DMS114 treated with DMSO at 0.1 percent for 48 hours (cell line): ENCODE data around the gene CBL.

Experiments used
- DNase-seq: peaks from one replicate; lab custom pipeline; 2025; ENCODE audit not compliant: unreplicated experiment; lab: John Stamatoyannopoulos, UW

CBL gene

DNA sequence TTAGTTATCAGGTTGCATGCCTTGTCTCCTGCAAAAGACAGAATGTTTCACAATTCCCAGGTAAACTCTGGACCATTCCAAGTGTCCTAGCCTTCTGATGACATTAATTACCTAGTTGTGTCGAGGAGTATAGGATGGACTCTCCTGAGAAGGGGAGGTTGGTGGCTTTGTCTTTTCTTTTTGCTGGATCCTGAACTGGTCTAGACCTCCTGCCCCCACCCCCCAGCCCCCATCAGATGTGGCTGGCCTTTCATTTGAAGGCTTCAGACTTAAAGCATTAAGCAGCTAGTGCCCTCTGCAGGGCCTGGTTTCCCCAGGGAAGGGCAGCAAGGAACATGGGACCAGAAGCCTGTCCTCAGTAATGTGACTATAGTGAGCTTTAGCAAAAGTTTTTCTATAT, 101.1 kb downstream of the CBL start:
- no peak for DNase-seq

- DNase-seq: no peak
These were observed 101.8 kb downstream of the CBL start for GRCh38 chr11:119307974-119308373.

GRCh38 chr11:119309411-119309810, 103.3 kb downstream of the CBL start:
- DNase-seq: no peak

- no peak for DNase-seq
These were observed 104.0 kb downstream of the CBL start for GRCh38 chr11:119309953-119310681.

GRCh38 chr11:119310682-119311052, 104.5 kb downstream of the CBL start:
- DNase-seq: no peak

GRCh38 chr11:119314726-119315125, 108.6 kb downstream of the CBL start:
- no peak for DNase-seq

- no peak for DNase-seq
These were observed 109.2 kb downstream of the CBL start for GRCh38 chr11:119315131-119316015.

DNA sequence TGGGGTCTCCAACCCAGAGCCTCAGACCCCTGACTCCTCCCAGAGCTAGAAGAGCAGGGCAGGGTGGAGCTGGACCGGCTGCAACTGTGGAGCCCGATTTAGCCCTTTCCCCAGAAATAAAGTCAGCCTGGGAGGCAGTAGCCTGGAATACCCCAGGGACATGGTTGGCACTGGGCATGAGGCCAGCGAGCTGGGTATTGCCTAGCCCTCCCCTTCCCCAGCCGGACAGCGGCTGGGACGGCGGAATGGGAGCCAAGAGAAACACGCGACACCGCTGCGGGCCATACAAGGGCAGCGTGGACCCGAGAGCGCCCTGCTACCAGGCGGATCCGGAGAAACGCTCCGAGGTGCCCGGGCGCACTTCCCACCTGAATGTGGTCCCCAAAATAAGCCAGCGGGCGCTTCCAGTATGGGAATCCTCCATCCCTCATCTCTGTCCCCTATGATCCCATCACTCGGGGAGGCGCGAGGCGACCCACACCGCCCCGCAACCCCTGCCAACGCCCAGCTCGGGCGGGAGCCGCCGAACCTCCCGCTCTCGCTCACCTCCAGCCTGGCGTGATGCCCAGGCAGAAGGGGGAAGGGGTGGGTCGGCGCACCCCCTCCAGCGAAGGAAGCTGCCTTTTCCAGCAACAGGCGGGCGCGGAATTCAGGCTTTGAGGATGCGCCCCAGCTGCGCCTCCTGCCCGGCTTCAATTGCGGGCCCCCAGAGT, 110.0 kb downstream of the CBL start:
- no peak for DNase-seq

- DNase-seq: no peak
These were observed 110.8 kb downstream of the CBL start, which contains the start of gene MCAM for GRCh38 chr11:119316729-119317591. Gene MCAM (minus strand): TSS chr11:119317130. CDS start chr11:119317101, 29 bp downstream.

GRCh38 chr11:119317592-119318239, 111.6 kb downstream of the CBL start:
- DNase-seq: no peak

DNA sequence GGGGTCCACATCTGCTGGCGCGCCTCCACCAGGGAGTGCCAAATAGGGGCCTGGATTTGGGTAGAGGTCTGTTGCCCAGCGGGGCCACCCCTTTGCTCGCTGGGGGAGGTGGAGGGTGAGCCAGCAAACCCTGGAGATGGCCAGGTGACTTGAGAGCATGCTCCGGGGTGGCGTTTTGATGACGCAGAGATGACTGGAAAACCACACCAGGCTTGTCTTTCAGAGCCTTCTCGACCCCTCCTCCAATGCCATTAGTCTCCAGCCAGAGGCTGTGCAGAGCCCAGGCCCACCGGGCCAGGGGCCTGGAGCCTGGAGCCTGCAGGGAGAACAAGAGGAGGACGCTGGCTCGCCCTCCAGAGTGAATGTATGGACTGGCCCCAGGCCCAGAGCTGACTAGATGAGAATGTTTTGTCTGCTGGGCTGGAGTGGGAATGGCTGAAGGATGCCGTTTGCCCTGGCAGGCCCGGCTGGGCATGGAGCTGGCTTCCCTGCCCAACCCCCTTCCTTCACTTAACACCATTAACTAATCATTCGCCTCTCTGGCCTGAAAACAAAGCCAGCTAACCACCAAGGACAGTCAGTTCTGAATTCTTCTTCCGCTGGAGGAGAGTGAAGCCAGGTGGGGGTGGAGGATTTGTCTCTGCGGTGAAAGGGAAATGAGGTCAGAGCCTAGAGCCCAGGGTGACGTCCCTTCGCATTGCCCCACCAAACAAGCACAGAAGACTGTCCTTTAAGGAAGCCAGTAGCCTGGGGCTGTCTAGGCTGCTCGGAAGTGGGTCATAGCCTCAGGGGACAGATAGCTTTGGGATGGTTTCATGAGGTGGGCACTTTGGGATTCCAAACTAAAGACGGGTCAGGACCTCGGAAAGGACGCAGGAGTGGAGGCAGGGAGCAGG, 112.3 kb downstream of the CBL start:
- no peak for DNase-seq

DNA sequence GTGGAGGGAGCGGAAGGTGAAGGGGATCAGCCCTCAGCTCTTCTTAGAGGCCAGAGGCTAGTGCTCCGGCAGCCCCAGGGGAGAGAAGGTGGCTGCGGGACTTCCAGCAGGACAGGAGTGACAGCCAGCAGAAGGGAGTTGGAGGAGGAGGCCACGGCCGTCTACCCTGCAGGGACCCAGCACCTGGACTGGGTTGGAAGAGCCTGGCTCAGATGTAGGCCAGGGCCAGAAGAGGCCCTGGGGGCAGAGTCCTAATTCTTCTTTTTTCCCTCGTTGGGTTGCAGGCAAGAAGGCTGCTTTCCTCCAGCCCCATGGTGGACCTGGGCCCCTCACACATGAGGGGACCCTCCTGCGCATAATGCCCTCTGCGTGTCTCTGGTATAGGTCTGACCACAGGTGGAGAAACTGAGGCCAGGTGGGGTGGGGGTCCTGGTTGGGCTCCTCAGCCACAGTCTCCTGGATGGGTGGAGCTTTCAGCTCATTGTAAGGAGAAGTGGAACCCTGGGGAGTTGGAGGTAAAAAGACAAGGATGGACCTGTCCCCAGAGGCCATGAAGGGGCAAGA, 113.1 kb downstream of the CBL start:
- DNase-seq: no peak

- DNase-seq: no peak
These were observed 113.6 kb downstream of the CBL start for GRCh38 chr11:119319700-119320239.

GRCh38 chr11:119320240-119320775, 114.2 kb downstream of the CBL start:
- DNase-seq: no peak

- DNase-seq: no peak
These were observed 114.8 kb downstream of the CBL start for GRCh38 chr11:119320776-119321524.

- DNase-seq: peak; percentile 5
These were observed 116.2 kb downstream of the CBL start for GRCh38 chr11:119322360-119322739.

- no peak for DNase-seq
These were observed 116.9 kb downstream of the CBL start for GRCh38 chr11:119322921-119323531.
